ENCODE measurements around the gene ROR1.

The ROR1 gene

GRCh38 chr1:63922848-63923247 lies 149.0 kb downstream of the ROR1 start:
- no peak overlapping the region for H3K4me3 ChIP-seq (ENCODE audit: low read depth, low read length)

DNA sequence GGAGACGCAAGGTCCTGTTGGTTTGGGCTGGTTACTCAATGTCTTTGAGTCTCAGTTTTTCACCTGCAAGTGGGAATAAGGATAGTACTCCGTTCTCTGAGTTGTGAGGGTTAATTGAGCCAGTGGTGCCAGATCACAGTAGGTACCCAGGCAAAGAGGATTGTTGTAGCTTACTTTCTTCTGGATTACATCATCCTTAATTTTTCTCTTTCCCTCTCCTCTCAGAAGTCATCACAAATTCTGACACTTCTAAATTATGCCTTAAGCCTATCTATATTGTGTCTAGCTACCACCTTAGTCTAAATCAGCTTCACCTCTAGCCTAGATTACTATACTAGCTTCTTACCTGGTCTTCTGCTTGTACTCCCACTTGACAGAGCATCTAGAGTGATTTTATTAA lies 149.5 kb downstream of the ROR1 start:
- H3K4me3 ChIP-seq (ENCODE audit: low read depth, low read length): no peak overlapping the region

DNA sequence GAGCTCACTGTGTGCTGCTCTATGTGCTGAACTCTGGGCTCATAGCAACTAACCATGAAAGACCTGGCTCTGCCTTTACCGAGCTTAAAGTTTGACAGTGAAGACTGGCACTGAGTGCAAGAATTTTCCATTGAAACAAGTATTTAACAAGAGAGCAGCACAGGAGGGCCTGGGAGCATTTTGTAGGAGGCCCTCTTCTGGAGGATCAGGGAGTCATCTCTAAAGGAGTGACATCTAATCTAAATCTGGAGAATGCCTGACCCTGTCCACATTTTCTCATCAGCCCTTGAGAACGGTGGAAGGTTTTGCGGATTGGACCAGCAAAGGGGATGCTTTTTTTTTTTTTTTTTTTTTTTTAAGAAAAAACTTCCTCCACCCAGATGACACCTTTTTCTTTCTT lies 150.8 kb downstream of the ROR1 start:
- H3K4me3 ChIP-seq (ENCODE audit: low read depth, low read length): no peak overlapping the region

- no peak overlapping the region for H3K4me3 ChIP-seq (ENCODE audit: low read depth, low read length)
Observed at GRCh38 chr1:63928186-63929105, 154.6 kb downstream of the ROR1 start.

- H3K4me3 ChIP-seq (ENCODE audit: low read depth, low read length): no peak overlapping the region
Observed at GRCh38 chr1:63929106-63929478, 155.3 kb downstream of the ROR1 start.

GRCh38 chr1:63931468-63931867 lies 157.7 kb downstream of the ROR1 start:
- no peak overlapping the region for H3K4me3 ChIP-seq (ENCODE audit: low read depth, low read length)

DNA sequence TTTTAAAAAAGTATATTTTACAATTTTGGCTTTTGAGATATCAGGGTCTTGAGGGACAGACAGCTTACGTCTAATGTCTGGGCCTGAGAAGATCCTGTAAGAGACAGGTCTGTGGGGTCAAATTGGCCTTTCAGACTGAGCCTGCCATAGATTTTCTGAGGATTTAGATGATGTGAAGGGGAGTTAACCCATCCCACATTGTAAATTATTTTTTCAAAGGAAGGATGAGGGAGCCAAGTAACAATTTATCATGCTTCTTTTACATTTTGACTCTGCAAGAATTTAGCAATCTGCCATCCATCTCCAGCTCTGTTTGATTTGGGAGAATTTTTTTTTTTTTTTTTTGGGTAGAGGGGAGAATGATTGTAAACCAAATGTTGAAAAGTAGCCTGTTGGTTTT lies 160.9 kb downstream of the ROR1 start:
- no peak overlapping the region for H3K4me3 ChIP-seq (ENCODE audit: low read depth, low read length)

DNA sequence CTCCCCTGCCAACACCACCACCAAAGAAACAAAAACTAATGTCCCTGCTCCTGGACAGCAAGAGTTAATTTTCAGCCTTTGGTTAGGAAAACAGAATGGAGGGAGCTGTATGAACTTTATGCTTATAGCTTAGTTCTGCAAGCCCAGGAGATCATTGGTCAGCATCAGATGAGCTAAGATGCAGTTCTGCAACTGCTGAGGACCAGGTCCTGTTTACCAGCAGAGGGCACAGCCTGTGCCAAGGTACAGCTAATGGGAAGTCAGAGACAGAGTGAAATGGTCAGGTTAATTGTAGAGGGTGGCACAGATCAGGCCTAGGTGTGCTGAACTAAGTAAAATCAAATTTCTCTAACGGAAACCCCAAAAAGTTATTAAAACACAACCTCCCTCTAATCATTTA lies 161.3 kb downstream of the ROR1 start:
- no peak overlapping the region for H3K4me3 ChIP-seq (ENCODE audit: low read depth, low read length)

DNA sequence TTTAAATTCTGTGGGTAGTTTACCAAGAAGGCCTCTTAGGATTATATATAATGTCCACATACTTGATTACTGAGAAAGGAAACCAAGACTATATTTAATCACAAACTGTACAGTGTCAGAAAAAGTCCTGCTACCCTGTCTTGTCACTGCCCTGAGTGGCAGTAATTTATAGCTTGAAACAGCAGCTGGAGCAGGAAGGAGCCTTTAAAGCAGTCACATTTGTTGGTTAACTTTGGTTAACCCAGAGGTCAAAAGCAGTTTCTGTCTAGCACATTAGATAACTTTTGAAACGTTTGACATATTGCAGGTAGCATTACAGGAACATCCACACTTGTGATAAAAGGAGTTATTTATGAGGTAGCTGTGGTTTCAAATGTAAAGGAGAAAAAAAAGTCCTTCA lies 161.7 kb downstream of the ROR1 start:
- H3K4me3 ChIP-seq (ENCODE audit: low read depth, low read length): no peak overlapping the region

GRCh38 chr1:63936276-63936675 lies 162.5 kb downstream of the ROR1 start:
- H3K4me3 ChIP-seq (ENCODE audit: low read depth, low read length): no peak overlapping the region

DNA sequence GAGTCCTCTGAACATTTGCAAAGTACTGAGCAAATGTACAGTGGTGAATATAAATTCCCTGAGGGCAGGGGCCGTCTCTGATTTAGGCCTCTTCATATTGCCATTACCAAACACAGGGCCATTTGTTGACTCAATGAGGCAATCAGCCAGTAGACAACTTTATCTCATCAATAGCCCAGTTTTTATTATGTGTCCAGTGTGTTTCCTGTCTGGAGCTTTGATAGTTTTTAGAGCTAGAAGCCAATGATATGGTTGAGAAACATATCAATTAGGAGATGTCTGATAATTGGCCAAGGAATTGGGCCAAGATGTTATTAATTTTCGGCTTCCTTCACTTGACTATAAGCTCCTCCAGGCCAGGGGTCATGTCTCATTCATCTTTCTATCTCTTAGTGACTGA lies 163.0 kb downstream of the ROR1 start:
- no peak overlapping the region for H3K4me3 ChIP-seq (ENCODE audit: low read depth, low read length)

DNA sequence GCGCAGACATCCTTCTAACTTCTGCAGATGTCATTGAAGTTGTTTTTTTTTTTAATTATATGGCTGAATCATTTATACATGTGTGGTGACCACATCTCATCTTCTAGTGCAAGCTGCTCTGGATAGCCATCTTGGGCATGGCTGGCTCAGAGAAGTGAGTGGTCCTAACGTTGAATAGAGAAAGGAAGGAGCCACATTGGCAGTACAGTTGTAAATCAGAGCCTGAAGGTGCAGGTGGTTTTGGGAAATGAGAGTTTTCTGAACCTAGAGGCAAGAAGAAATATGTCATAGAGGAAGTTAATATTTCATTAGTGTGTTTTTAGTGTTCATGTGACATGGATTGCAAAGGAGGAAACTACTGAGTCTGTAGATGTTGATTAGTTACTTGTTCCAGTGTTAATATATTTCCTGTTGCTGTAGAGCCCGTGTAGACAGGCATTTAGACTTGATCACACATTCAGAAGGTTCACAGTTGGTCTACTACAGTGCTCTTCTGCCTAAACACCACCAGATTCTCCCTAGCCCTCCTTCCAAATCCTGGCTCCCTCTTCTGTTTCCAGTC lies 163.7 kb downstream of the ROR1 start:
- H3K4me3 ChIP-seq (ENCODE audit: low read depth, low read length): no peak overlapping the region

DNA sequence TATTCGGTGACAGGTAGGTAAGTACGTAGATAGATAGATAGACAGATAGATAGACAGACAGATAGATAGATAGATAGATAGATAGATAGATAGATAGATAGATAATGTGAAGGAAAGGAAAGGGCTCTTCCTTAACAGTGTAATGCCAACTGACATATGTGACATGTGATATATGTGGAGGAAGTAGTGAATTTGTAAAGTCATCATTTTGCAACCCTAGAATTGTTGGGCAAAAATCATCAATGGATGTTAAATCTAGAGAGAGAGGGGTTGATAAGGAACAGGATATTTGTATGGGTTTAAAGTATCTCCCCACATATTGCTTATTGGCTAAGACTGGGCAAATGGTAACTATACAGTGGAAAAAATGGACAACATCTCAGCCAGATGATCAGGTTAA lies 166.6 kb downstream of the ROR1 start:
- no peak overlapping the region for H3K4me3 ChIP-seq (ENCODE audit: low read depth, low read length)

GRCh38 chr1:63943393-63943792 lies 169.6 kb downstream of the ROR1 start:
- no peak overlapping the region for H3K4me3 ChIP-seq (ENCODE audit: low read depth, low read length)

DNA sequence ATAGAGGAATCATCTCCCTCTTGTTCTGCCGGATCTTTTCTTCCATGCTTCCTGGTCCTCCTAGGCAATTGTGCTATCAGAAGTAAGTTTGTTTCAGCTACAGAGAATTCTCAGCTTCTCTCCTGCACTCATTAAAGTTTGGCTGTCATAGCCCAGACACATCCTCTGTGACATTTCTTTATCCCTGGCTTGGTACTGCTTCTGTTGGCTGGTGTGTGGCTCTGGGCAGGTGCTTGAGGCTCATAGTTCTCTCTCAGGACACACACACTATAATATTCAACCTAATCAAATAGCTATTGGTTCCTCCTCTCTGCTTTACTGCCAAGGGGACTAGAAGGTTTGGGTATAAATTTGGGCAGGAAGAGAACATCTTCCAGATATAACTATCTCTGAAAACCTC lies 172.1 kb downstream of the ROR1 start:
- no peak overlapping the region for H3K4me3 ChIP-seq (ENCODE audit: low read depth, low read length)

- H3K4me3 ChIP-seq (ENCODE audit: low read depth, low read length): no peak overlapping the region
Observed at GRCh38 chr1:63946866-63947491, 173.2 kb downstream of the ROR1 start.

DNA sequence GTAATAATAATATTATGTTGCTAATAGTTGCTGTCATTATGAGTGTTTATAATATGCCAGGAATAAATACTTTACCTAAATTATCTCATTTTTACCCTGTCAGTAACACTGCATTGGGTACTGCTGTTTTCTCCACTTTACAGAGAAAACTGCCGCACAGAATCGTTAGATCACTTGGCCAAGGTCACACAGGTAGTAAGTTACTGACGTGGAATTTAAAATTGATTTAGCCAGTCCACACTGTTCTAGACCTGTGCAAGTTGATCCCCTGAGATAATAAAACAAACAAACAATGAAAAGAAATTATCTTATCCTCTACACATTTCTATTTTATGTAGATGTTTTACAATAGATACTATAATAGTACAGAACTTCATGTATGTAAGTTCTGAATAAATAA lies 174.1 kb downstream of the ROR1 start:
- H3K4me3 ChIP-seq (ENCODE audit: low read depth, low read length): no peak overlapping the region

DNA sequence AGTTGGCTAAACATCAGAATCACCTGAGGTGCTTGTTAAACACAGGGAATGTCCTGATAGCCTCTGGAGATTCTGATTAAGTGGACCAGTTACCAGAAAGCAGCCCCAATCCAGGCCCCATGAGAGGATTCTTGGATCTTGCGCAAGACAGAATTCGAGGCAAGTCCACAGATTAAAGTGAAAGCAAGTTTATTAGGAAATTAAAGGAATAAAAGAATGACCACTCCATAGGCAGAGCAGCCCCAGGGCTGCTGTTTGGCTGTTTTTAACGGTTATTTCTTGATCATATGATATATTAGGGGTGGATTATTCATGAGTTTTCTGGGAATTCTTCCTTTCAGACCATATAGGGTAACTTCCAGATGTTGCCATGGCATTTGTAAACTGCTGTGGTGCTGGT lies 176.2 kb downstream of the ROR1 start:
- no peak overlapping the region for H3K4me3 ChIP-seq (ENCODE audit: low read depth, low read length)

- no peak overlapping the region for H3K4me3 ChIP-seq (ENCODE audit: low read depth, low read length)
Observed at GRCh38 chr1:63951059-63951946, 177.5 kb downstream of the ROR1 start.

DNA sequence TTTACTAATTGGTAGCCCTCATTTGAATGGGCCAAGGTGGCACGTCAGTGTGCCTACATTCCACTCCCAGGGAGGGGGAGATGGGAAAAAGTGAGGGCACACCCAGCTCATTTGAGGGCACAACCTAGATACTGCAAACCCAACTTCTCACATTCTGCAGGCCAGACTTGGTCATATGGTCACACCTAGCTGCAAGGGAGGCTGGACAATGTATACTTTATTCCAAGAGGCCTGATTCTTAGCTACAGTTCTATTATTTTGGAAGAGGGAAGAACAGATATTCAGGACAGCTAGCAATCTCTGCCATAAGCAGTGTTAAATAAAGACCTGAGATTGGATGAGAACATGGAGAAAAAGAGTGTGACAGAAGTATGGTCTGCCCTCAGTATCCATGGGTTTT lies 180.4 kb downstream of the ROR1 start:
- no peak overlapping the region for H3K4me3 ChIP-seq (ENCODE audit: low read depth, low read length)
